Right lung (tissue), 5 donors: Measurements from ENCODE around the gene SLC38A3. TPM values are rescaled to one million over a fixed set of nuclear protein-coding genes. Genes with fewer than 3 reads are reported as not detected.
"Not testable (repeated sequence)": the region's sequence is repeated elsewhere in the genome, so short reads cannot be mapped to it uniquely, and the experiment has no call there.

Source experiments
- DNase-seq, 2 donors: peaks; one replicate each; pipeline ENCODE4 v3.0.0-alpha.2; 2013
- polyA plus RNA-seq, 5 donors: library from polyadenylated mRNA; unstranded; fragments of 120-200 nt; gene quantifications; one replicate each; pipeline versions ENCODE4 v1.2.1 to v1.2.3, GENCODE V29; 2013; ENCODE audit warnings: inconsistent platforms in 1 of 5, low replicate concordance in 1 of 5; ENCODE audit not compliant: insufficient read length in 5 of 5, insufficient read depth in 1 of 5

The SLC38A3 gene
- polyA plus RNA-seq, 5 donors: 5.3 to 10.0 (median 7.9) TPM

- no peak for DNase-seq
Measured at GRCh38 chr3:50210176-50210509, 5.1 kb downstream of the SLC38A3 start.

- no peak for DNase-seq
Measured at GRCh38 chr3:50210510-50211367, 5.7 kb downstream of the SLC38A3 start.

- not testable (repeated sequence) for DNase-seq
Measured at GRCh38 chr3:50211368-50211717, 6.3 kb downstream of the SLC38A3 start.

- DNase-seq: no peak
Measured at GRCh38 chr3:50211930-50212329, 6.9 kb downstream of the SLC38A3 start.

DNA sequence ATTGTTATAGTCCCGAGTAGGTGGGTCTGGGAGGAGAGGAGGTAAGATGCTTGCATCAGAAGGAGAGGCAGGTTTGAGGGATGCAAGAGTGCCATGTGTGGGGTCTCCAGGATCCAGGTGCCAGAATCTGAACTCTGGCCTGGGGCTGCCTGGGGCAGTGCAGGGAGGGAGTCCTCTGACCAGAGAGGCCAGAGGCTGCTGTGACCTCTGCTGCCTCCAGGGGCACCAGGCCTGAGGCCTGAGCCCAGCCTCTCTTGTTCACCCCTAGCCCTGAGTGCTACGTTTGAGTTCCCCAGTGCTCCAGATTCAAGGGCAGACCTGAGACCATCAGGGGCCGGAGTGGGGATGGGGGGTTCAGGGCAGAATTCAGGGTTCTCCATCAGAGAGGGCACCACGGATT is 7.4 kb downstream of the SLC38A3 start:
- no peak for DNase-seq

DNA sequence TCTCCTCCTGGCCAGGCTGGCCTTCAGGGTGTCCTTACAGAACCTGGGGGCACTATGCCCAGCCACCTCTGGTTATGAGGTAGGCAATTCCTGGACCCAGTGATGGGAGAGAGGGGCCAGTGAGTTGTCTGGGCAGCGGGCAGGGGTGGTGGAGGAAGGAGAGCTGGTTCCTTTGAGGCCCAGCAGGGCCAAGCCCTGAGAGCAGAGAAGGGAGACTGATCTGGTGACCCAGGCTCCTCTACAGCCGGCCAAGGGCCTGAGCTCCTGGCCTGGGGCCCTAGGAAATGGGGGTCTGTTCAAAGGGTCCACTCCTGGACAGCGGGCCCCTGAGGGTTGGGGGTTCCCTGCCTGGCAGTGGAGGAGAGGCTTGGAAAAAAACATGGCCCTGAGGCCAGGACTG is 7.9 kb downstream of the SLC38A3 start:
- no peak for DNase-seq

DNA sequence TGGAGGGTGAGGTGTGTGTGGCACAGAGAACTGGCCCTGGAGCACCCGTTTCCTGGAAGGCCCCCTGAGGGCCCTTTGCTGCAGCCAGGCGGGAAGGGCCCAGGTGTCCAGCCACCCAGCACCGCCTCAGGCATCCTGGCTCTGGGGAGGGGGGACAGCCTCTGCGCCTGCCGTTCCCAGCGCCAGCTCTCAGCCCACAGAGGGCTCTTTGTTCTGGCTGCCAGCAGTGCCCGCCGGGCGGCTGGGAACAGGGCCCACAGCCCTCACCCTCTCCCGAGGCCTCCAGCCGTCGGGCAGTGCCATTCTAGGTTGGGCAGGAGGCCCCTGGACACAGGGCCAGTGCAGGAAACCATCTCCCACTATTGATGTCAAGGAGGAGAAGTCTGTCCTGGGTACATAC is 8.3 kb downstream of the SLC38A3 start:
- DNase-seq: no peak

- no peak for DNase-seq
Measured at GRCh38 chr3:50214824-50215223, 9.8 kb downstream of the SLC38A3 start.

- DNase-seq: no peak
Measured at GRCh38 chr3:50215529-50215928, 10.5 kb downstream of the SLC38A3 start.

GRCh38 chr3:50217681-50218080 is 12.6 kb downstream of the SLC38A3 start:
- DNase-seq: no peak

- no peak for DNase-seq
Measured at GRCh38 chr3:50218448-50218847, 13.4 kb downstream of the SLC38A3 start.

GRCh38 chr3:50219285-50219684 is 14.2 kb downstream of the SLC38A3 start:
- no peak for DNase-seq

DNA sequence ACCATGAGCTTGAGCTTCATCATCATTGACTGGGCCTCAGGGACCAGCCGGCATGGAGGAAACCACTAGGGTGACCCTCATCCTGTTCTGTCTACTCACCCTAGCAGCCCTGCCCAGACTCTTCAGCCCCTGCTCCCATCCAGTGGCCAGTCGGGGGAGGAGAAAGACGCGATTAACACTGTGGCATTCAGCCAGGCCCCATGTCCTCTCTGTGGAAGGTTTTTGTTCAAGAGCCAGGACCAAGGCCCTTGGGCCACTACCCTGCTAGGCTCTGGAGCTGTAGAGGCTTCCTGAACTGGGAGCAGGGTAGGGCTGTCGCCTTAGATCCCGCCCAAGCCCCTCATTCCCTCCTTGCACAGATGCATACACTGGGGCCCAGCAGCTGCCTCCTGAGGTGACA is 15.0 kb downstream of the SLC38A3 start:
- no peak for DNase-seq

GRCh38 chr3:50221051-50221410 is 16.0 kb downstream of the SLC38A3 start:
- no peak for DNase-seq

DNA sequence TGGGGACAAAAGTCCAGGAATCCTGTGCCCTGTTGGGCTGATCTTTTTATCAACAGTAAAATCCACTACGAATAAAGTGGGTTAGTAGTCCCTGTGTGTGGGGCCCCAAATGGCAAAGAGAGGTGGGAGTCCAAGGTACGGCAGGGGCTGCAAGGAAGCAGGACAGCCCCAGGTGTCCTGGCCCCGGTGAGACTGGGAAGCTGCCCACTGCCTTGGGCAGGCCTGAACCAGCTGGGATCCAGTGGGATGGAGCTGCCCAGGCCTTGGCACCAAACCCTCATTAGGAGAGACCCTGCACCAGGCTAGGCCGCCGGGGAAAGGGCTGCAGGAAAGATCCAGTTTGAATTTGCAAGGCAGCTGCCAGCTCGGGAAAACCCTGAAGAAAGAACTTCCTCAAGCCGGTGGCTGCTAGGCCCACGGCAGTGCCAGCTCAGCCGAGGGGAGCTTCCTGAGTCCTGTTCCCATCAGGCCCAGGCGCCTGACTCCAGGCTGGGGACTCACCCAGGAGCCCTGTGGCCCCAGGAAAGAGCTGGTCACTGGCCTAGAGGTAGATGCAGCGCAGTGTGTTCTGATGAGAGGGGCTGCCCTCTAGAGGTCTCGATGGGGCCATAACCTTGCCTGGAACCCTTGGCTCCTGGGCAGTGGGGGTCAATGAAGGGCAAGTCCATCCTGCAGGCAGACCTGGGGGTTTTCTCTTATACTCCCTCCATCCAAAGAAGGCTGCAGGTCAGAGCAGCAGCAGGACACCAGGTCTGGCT is 16.5 kb downstream of the SLC38A3 start:
- DNase-seq: no peak

GRCh38 chr3:50222169-50222528 is 17.1 kb downstream of the SLC38A3 start:
- DNase-seq: no peak

- DNase-seq: no peak
Measured at GRCh38 chr3:50224639-50225038, 19.6 kb downstream of the SLC38A3 start.

GRCh38 chr3:50226888-50227389 is 21.9 kb downstream of the SLC38A3 start:
- DNase-seq: no peak

DNA sequence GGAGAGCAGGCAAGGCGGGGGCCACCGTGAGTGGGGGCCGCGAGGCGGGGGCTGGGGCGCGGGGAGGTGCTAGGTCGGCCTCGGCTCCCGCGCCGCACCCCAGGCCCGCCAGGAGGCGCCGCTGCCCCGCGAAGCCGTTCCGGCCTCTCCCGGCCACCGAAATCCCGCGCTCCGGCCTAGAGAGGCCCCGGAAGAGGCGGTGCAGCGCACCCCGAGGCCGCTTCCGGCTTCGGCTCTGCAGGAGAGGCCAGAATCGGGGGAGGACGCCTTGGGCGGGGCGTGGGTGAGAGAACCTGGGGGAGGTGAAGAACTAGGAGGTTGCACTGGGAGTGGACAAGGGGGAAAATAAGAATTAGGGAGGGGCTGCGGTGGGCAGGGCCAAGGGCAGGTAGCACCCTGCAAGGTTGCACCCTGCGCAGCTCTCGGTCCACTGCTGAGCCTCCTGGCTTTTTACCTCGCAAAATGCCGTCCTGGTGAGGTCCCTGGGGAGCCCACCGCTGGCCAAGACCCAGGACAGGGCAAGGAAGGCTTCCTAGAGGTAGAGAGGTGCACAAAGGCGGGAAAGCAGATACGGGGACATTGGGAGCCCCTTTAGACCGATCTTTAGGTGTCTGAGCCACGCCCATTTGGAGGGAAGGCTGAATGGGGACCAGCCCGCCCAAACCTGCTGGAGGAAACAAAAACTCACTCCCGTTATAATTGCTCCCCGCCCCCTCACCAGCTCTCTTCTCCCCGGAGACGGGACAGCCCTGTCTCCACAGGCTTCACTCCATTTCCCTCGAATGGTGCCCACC is 22.5 kb downstream of the SLC38A3 start:
- DNase-seq: peak; percentile 89 to 91

DNA sequence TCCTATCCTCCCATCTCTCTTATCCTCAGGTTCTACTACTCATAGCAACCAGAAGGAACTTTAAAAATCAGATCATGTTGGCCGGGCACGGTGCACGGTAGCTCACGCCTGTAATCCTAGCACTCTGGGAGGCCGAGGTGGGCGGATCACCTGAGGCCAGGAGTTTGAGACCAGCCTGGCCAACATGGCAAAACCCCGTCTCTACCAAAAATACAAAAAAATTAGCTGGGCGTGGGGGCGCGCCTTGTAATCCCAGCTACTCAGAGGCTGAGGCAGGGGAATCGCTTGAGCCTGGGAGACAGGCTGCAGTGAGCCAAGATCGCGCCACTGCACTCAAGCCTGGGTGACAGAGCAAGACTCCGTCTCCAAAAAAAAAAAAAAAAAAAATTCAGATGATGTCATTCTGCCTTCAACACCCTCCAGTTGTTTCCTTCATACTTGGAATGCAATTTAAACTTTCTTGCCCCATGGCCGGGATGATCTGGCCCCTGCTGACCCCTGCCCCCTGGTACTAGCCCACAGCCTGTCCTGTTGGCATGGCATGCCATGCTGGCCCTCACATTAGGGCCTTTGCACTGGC is 23.2 kb downstream of the SLC38A3 start:
- not testable (repeated sequence) for DNase-seq

DNA sequence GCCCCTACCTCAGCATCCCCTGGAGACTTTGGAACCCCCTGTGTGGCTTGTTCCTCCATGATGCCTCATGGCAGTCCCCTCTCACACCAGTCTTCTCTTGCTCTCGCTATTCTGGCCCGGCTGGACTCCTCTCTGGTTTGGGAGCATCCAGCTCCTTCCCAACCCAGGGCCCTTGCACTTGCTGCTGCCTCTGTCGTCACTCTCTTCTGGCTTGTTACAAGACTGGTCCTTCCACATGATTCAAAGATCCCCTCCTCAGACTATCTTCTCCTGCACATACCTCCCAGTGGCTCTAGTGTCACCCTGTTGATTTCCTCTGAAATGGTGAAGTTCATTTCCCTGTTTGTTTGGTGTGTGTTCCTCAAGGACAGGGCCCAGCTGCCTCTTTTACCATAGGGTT is 24.4 kb downstream of the SLC38A3 start:
- no peak for DNase-seq
